H9 (cell line): ENCODE data around the gene FLT3LG. TPM values are rescaled to one million over a fixed set of nuclear protein-coding genes. Genes with fewer than 3 reads are reported as not detected.

ENCODE experiments used
- DNase-seq: peaks from one replicate; pipeline ENCODE4 v3.0.0-alpha.2; 2017
- H2AFZ ChIP-seq: one replicate; pipeline ENCODE4 v1.6.1; 2013; ENCODE audit warnings: mild to moderate bottlenecking, low read length, control low read depth, moderate library complexity
- H2AK5ac ChIP-seq: 2 replicates; pipeline ENCODE4 v1.6.1; 2013; ENCODE audit warnings: low read length, control low read depth, mixed read lengths; ENCODE audit not compliant: insufficient read length
- H2BK120ac ChIP-seq: one replicate; pipeline ENCODE4 v1.6.1; 2013; ENCODE audit warnings: low read depth, mild to moderate bottlenecking, low read length, control low read depth, inconsistent platforms; ENCODE audit not compliant: poor library complexity, severe bottlenecking
- H2BK12ac ChIP-seq: 2 replicates; pipeline ENCODE4 v1.6.1; 2013; ENCODE audit warnings: low read length, control low read depth, mixed read lengths, low read depth; ENCODE audit not compliant: insufficient read length
- H2BK15ac ChIP-seq: 2 replicates; pipeline ENCODE4 v1.6.1; 2013; ENCODE audit warnings: low read depth, low read length, control low read depth
- H2BK20ac ChIP-seq: one replicate; pipeline ENCODE4 v1.6.1; 2013; ENCODE audit warnings: low read depth, mild to moderate bottlenecking, low read length, control low read depth, inconsistent platforms; ENCODE audit not compliant: poor library complexity, severe bottlenecking
- H2BK5ac ChIP-seq: 2 replicates; pipeline ENCODE4 v1.6.1; 2013; ENCODE audit warnings: low read length, control low read depth, mixed read lengths; ENCODE audit not compliant: insufficient read length
- H3K14ac ChIP-seq: 2 replicates; pipeline ENCODE4 v1.6.1; 2013; ENCODE audit warnings: low read length, control low read depth; ENCODE audit not compliant: insufficient read depth
- H3K18ac ChIP-seq: 2 replicates; pipeline ENCODE4 v1.6.1; 2013; ENCODE audit warnings: low read depth, mild to moderate bottlenecking, mixed read lengths, low read length, control low read depth; ENCODE audit not compliant: insufficient read length
- H3K23ac ChIP-seq: 2 replicates; pipeline ENCODE4 v1.6.1; 2013; ENCODE audit warnings: low read length, control low read depth, mixed read lengths, low read depth; ENCODE audit not compliant: insufficient read length
- H3K23me2 ChIP-seq: 2 replicates; pipeline ENCODE4 v1.6.1; 2013; ENCODE audit warnings: low read depth, mild to moderate bottlenecking, mixed read lengths, low read length, control low read depth; ENCODE audit not compliant: insufficient read length, poor library complexity, severe bottlenecking
- H3K27ac ChIP-seq: 2 replicates; pipeline ENCODE4 v1.5.1; 2013; ENCODE audit warnings: low read length, control low read depth, mixed read lengths, low read depth; ENCODE audit not compliant: insufficient read length
- H3K27me3 ChIP-seq: 2 replicates; pipeline ENCODE4 v1.6.1; 2013; ENCODE audit warnings: low read length, control low read depth, inconsistent platforms; ENCODE audit not compliant: insufficient read depth
- H3K4ac ChIP-seq: 2 replicates; pipeline ENCODE4 v1.6.1; 2013; ENCODE audit warnings: low read depth, mild to moderate bottlenecking, control low read depth, inconsistent platforms, low read length, moderate library complexity
- H3K4me1 ChIP-seq: 2 replicates; pipeline ENCODE4 v1.6.1; 2013; ENCODE audit warnings: low read length, control low read depth, inconsistent platforms; ENCODE audit not compliant: insufficient read depth
- H3K4me2 ChIP-seq: 2 replicates; pipeline ENCODE4 v1.6.1; 2013; ENCODE audit warnings: low read length, control low read depth, mixed read lengths; ENCODE audit not compliant: insufficient read length, insufficient read depth
- H3K56ac ChIP-seq: 2 replicates; pipeline ENCODE4 v1.6.1; 2013; ENCODE audit warnings: low read depth, mild to moderate bottlenecking, mixed read lengths, low read length, control low read depth; ENCODE audit not compliant: insufficient read length
- H3K79me1 ChIP-seq: 2 replicates; pipeline ENCODE4 v1.6.1; 2013; ENCODE audit warnings: low read depth, mild to moderate bottlenecking, moderate library complexity, low read length, control low read depth, inconsistent platforms; ENCODE audit not compliant: insufficient read depth, poor library complexity, severe bottlenecking
- H3K79me2 ChIP-seq: 2 replicates; pipeline ENCODE4 v1.6.1; 2013; ENCODE audit warnings: low read length, control low read depth, inconsistent platforms; ENCODE audit not compliant: insufficient read depth
- H3K9ac ChIP-seq: 2 replicates; pipeline ENCODE4 v1.6.1; 2013; ENCODE audit warnings: low read length, control low read depth, mixed read lengths; ENCODE audit not compliant: insufficient read length; ENCODE audit errors: extremely low read depth
- H3K9me3 ChIP-seq: one replicate; pipeline ENCODE4 v1.6.1; 2013; ENCODE audit warnings: low read depth, low read length, inconsistent platforms; ENCODE audit not compliant: control insufficient read depth
- H3T11ph ChIP-seq: one replicate; pipeline ENCODE4 v1.6.1; 2013; ENCODE audit warnings: mild to moderate bottlenecking, low read length, control low read depth, inconsistent platforms
- H4K20me1 ChIP-seq: one replicate; pipeline ENCODE4 v1.6.1; 2013; ENCODE audit not compliant: control insufficient read depth, insufficient read length, insufficient read depth
- H4K5ac ChIP-seq: 2 replicates; pipeline ENCODE4 v1.6.1; 2013; ENCODE audit warnings: low read depth, mild to moderate bottlenecking, mixed read lengths, low read length, control low read depth; ENCODE audit not compliant: insufficient read length
- H4K8ac ChIP-seq: replicated peaks from 2 replicates; pipeline ENCODE4 v1.6.1; 2013; ENCODE audit warnings: low read length, control low read depth, mixed read lengths, low read depth; ENCODE audit not compliant: insufficient read length
- H4K91ac ChIP-seq: 2 replicates; pipeline ENCODE4 v1.6.1; 2013; ENCODE audit warnings: low read depth, mild to moderate bottlenecking, moderate library complexity, mixed read lengths, low read length, control low read depth; ENCODE audit not compliant: insufficient read length
- H3K27ac Mint-ChIP-seq, 3 experiments: 2 replicates in 2 of 3; 3 replicates in 1 of 3; pipeline ENCODE4 v1.8.0; 2020 to 2021; ENCODE audit warnings: mixed read lengths in 3 of 3, mild to moderate bottlenecking in 1 of 3, moderate library complexity in 1 of 3
- H3K27me3 Mint-ChIP-seq: 2 replicates; pipeline ENCODE4 v1.8.0; 2021; ENCODE audit warnings: low read depth, mild to moderate bottlenecking, moderate library complexity, mixed read lengths
- H3K36me3 Mint-ChIP-seq, 3 experiments: 2 replicates in 2 of 3; 3 replicates in 1 of 3; pipeline ENCODE4 v1.8.0; 2020 to 2021; ENCODE audit warnings: low read depth in 3 of 3, mixed read lengths in 3 of 3; ENCODE audit not compliant: insufficient read depth in 1 of 3
- H3K4me1 Mint-ChIP-seq, 2 experiments: 2 replicates each; pipeline ENCODE4 v1.8.0; 2020; ENCODE audit warnings: mixed read lengths in 2 of 2
- H3K4me3 Mint-ChIP-seq, 2 experiments: 2 replicates in 1 of 2; 3 replicates in 1 of 2; pipeline ENCODE4 v1.8.0; 2020 to 2021; ENCODE audit warnings: mild to moderate bottlenecking in 2 of 2, mixed read lengths in 2 of 2, moderate library complexity in 1 of 2
- H3K9me3 Mint-ChIP-seq, 2 experiments: 2 replicates in 1 of 2; 3 replicates in 1 of 2; pipeline ENCODE4 v1.8.0; 2020; ENCODE audit warnings: mild to moderate bottlenecking in 2 of 2, mixed read lengths in 2 of 2, moderate library complexity in 1 of 2
- WGBS: extraction: QIAGEN DNeasy Blood & Tissue Kit; methylation state at CpG from one replicate; pipeline ENCODE4 v1.1.7; 2013; ENCODE audit warnings: missing lambda C conversion rate, low lambda C conversion rate, mixed read lengths; ENCODE audit not compliant: insufficient read length; ENCODE audit errors: extremely low coverage; 5-methylcytosine and 5-hydroxymethylcytosine counted together
- long read RNA-seq: library from polyadenylated mRNA; unstranded; transcript quantifications from one replicate; pipeline ENCODE4 v2.0.0, GENCODE V29; 2020
- total RNA-seq: library from RNA; stranded (reverse); gene quantifications from 2 replicates; pipeline ENCODE4 v1.2.1, GENCODE V29; 2021
- TF ChIP-seq, protein P1 (sequence below): fragments of 200-600 bp; sonication (generic); conservative IDR thresholded peaks from 3 replicates; pipeline ENCODE4 v1.8.0; 2021; ENCODE audit warnings: antibody characterized with exemption, mild to moderate bottlenecking

The FLT3LG gene
- total RNA-seq: 2.1 and 2.6 TPM in 2 replicates
- long read RNA-seq, partial matches to known transcripts: 0 of 1 reads
- long read RNA-seq, other reads (novel, unspliced or antisense): 1 of 1 reads

- Histone ChIP-seq H2AFZ (no peak within 1 kb of the TSS), H3K23ac (no peak within 1 kb of the TSS), H3K14ac (no peak within 1 kb of the TSS), H3K4me1 (peaks cover 3% of the 10 kb centered on the region; the same call in 1 of the 2 replicates), H4K20me1 (no peaks in the 10 kb centered on the region), H3K18ac (no peak within 1 kb of the TSS), H2AK5ac (no peak within 1 kb of the TSS), H3K9ac (no peak within 1 kb of the TSS), H4K5ac (no peak within 1 kb of the TSS), H2BK120ac (no peak within 1 kb of the TSS), H4K8ac (no peak within 1 kb of the TSS), H3K9me3 (no peaks in the 10 kb centered on the region), H3K4ac (no peak within 1 kb of the TSS), H3K27me3 (no peaks in the 10 kb centered on the region; the same call in 1 of the 2 replicates), H2BK5ac (no peak within 1 kb of the TSS), H3K4me2 (peak within 1 kb of the TSS; percentile 37), H3K79me2 (no peaks in the 10 kb centered on the region), H3K79me1 (no peaks in the 10 kb centered on the region), H4K91ac (no peak within 1 kb of the TSS), H3T11ph (no peak within 1 kb of the TSS), H3K23me2 (no peaks in the 10 kb centered on the region), H3K56ac (no peak within 1 kb of the TSS), H2BK15ac (no peak within 1 kb of the TSS), H3K27ac (no peak within 1 kb of the TSS), H2BK20ac (no peak within 1 kb of the TSS), H2BK12ac (no peak within 1 kb of the TSS)
- Mint-ChIP-seq H3K27me3 (peaks cover 19% of the 10 kb centered on the region), H3K27ac (no peak within 1 kb of the TSS), H3K4me1 (peaks cover 13 to 27% of the 10 kb centered on the region in 2 experiments), H3K36me3 (peaks cover 3 to 15% (median 14%) of the 10 kb centered on the region in 3 experiments; a peak in 4 of 7 replicates), H3K9me3 (peaks cover 0 to 2% of the 10 kb centered on the region in 2 experiments; a peak in 1 of 5 replicates), H3K4me3 (peak within 1 kb of the TSS; percentile 54 to 66; a peak in 4 of 5 replicates)
- TF ChIP-seq, protein P1, sequence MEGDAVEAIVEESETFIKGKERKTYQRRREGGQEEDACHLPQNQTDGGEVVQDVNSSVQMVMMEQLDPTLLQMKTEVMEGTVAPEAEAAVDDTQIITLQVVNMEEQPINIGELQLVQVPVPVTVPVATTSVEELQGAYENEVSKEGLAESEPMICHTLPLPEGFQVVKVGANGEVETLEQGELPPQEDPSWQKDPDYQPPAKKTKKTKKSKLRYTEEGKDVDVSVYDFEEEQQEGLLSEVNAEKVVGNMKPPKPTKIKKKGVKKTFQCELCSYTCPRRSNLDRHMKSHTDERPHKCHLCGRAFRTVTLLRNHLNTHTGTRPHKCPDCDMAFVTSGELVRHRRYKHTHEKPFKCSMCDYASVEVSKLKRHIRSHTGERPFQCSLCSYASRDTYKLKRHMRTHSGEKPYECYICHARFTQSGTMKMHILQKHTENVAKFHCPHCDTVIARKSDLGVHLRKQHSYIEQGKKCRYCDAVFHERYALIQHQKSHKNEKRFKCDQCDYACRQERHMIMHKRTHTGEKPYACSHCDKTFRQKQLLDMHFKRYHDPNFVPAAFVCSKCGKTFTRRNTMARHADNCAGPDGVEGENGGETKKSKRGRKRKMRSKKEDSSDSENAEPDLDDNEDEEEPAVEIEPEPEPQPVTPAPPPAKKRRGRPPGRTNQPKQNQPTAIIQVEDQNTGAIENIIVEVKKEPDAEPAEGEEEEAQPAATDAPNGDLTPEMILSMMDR: peak; percentile 99
- DNase-seq: peak; percentile 68
- no CpG with 5 or more reads among the region's 33 CpGs for WGBS
These were observed at the start of gene FLT3LG for GRCh38 chr19:49473868-49474541. TSS of gene FLT3LG (plus strand) at chr19:49474215. CDS start at chr19:49474640, 425 bp downstream.
